ENCODE data around the gene ECT2L. TPM values are rescaled to one million over a fixed set of nuclear protein-coding genes. Genes with fewer than 3 reads are reported as not detected.
"Not testable (repeated sequence)": the region's sequence is repeated elsewhere in the genome, so short reads cannot be mapped to it uniquely, and the experiment has no call there.

The ECT2L gene
- total RNA-seq, 1 experiment from 2014 or later = not detected

- DNase-seq (ENCODE audit: low read depth) = not testable (repeated sequence)
Observed at GRCh38 chr6:138936873-138937272, 141.0 kb downstream of the ECT2L start.

- no peak for DNase-seq (ENCODE audit: low read depth)
Observed at GRCh38 chr6:138943089-138943625, 147.3 kb downstream of the ECT2L start.

GRCh38 chr6:138944412-138944811, 148.5 kb downstream of the ECT2L start:
- peak; percentile 57 for DNase-seq (ENCODE audit: low read depth)

- DNase-seq (ENCODE audit: low read depth) = no peak
Observed at GRCh38 chr6:138945354-138945753, 149.5 kb downstream of the ECT2L start.

- no peak for DNase-seq (ENCODE audit: low read depth)
Observed at GRCh38 chr6:138948004-138948403, 152.1 kb downstream of the ECT2L start.

- DNase-seq (ENCODE audit: low read depth) = no peak
Observed at GRCh38 chr6:138948546-138949179, 152.8 kb downstream of the ECT2L start.

- DNase-seq (ENCODE audit: low read depth) = peak; percentile 81
Observed at GRCh38 chr6:138953451-138953850, 157.6 kb downstream of the ECT2L start.

Other genes starting within 250 kb of the ECT2L start
- gene CCDC28A, start 22.3 kb upstream of the ECT2L start, total RNA-seq (2014; rRNA removed; shearing (Covaris generic)) = 19.7 and 22.5 TPM in 2 replicates
- gene REPS1, start 192.2 kb downstream of the ECT2L start, total RNA-seq (2014; rRNA removed; shearing (Covaris generic)) = 40.6 and 46.9 TPM in 2 replicates
- gene ABRACL, start 232.7 kb downstream of the ECT2L start, total RNA-seq (2014; rRNA removed; shearing (Covaris generic)) = 64.3 and 67.0 TPM in 2 replicates